Type B pancreatic cell (in vitro differentiated cells): ENCODE results near the gene KDM6B. TPM values are rescaled to one million over a fixed set of nuclear protein-coding genes. Genes with fewer than 3 reads are reported as not detected.

Experiments
- DNase-seq: peaks from one replicate; pipeline ENCODE4 v3.0.0; 2021; ENCODE audit warnings: mixed read lengths; ENCODE audit not compliant: unreplicated experiment; ENCODE audit errors: extremely low spot score
- H3K27ac Mint-ChIP-seq: 2 replicates; pipeline ENCODE4 v1.8.0; 2021; ENCODE audit warnings: mild to moderate bottlenecking, mixed read lengths
- H3K27me3 Mint-ChIP-seq: 2 replicates; pipeline ENCODE4 v1.8.0; 2021; ENCODE audit warnings: mixed read lengths
- H3K36me3 Mint-ChIP-seq: 2 replicates; pipeline ENCODE4 v1.8.0; 2021; ENCODE audit warnings: mixed read lengths
- H3K4me1 Mint-ChIP-seq: one replicate; pipeline ENCODE4 v1.8.0; 2021; ENCODE audit warnings: mixed read lengths; ENCODE audit not compliant: unreplicated experiment
- H3K4me3 Mint-ChIP-seq: 2 replicates; pipeline ENCODE4 v1.8.0; 2021; ENCODE audit warnings: mild to moderate bottlenecking, mixed read lengths
- H3K9me3 Mint-ChIP-seq: 2 replicates; pipeline ENCODE4 v1.8.0; 2021; ENCODE audit warnings: mixed read lengths
- CTCF ChIP-seq: fragments of 200-600 bp; sonication (generic); conservative IDR thresholded peaks from 2 replicates; pipeline ENCODE4 v1.5.0; 2021; ENCODE audit warnings: antibody characterized with exemption, mild to moderate bottlenecking
- total RNA-seq: library from RNA; stranded (reverse); gene quantifications from 2 replicates; pipeline ENCODE4 v1.2.1, GENCODE V29; 2021; ENCODE audit warnings: low replicate concordance

The KDM6B gene
- total RNA-seq, 1 donor from 2014 or later = 69.1 TPM

GRCh38 chr17:7846765-7847661 is 13.0 kb downstream of the KDM6B start:
- no peak for TF ChIP-seq CTCF
- Mint-ChIP-seq H3K9me3 (no peaks in the 10 kb centered on the region), H3K36me3 (peaks cover 5% of the 10 kb centered on the region), H3K27me3 (no peaks in the 10 kb centered on the region), H3K4me1 (peaks cover 5% of the 10 kb centered on the region), H3K4me3 (no peak overlapping the region), H3K27ac (no peak overlapping the region)
- no peak for DNase-seq

- Mint-ChIP-seq H3K27me3 (no peaks in the 10 kb centered on the region), H3K4me3 (no peak overlapping the region), H3K27ac (no peak overlapping the region), H3K36me3 (peaks cover 5% of the 10 kb centered on the region), H3K4me1 (peaks cover 5% of the 10 kb centered on the region), H3K9me3 (no peaks in the 10 kb centered on the region)
- DNase-seq = no peak
- no peak for TF ChIP-seq CTCF
Measured at GRCh38 chr17:7848131-7848579, 14.1 kb downstream of the KDM6B start.

DNA sequence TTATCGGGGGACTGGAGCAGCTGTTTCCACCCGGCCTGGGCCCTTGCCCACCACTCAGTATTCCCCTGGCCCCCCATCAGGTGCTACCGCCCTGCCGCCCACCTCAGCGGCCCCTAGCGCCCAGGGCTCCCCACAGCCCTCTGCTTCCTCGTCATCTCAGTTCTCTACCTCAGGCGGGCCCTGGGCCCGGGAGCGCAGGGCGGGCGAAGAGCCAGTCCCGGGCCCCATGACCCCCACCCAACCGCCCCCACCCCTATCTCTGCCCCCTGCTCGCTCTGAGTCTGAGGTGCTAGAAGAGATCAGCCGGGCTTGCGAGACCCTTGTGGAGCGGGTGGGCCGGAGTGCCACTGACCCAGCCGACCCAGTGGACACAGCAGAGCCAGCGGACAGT is 14.7 kb downstream of the KDM6B start:
- no peak overlapping the region for H3K4me3 Mint-ChIP-seq
- peaks cover 6% of the 10 kb centered on the region for H3K4me1 Mint-ChIP-seq
- DNase-seq = no peak
- H3K36me3 Mint-ChIP-seq = peaks cover 5% of the 10 kb centered on the region
- H3K27me3 Mint-ChIP-seq = no peaks in the 10 kb centered on the region
- H3K27ac Mint-ChIP-seq = no peak overlapping the region
- H3K9me3 Mint-ChIP-seq = no peaks in the 10 kb centered on the region
- no peak for TF ChIP-seq CTCF

DNA sequence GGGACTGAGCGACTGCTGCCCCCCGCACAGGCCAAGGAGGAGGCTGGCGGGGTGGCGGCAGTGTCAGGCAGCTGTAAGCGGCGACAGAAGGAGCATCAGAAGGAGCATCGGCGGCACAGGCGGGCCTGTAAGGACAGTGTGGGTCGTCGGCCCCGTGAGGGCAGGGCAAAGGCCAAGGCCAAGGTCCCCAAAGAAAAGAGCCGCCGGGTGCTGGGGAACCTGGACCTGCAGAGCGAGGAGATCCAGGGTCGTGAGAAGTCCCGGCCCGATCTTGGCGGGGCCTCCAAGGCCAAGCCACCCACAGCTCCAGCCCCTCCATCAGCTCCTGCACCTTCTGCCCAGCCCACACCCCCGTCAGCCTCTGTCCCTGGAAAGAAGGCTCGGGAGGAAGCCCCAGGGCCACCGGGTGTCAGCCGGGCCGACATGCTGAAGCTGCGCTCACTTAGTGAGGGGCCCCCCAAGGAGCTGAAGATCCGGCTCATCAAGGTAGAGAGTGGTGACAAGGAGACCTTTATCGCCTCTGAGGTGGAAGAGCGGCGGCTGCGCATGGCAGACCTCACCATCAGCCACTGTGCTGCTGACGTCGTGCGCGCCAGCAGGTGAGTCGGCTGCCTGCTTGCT is 15.2 kb downstream of the KDM6B start:
- H3K27ac Mint-ChIP-seq = no peak overlapping the region
- no peak for TF ChIP-seq CTCF
- H3K4me1 Mint-ChIP-seq = peaks cover 10% of the 10 kb centered on the region
- no peaks in the 10 kb centered on the region for H3K9me3 Mint-ChIP-seq
- H3K36me3 Mint-ChIP-seq = peaks cover 5% of the 10 kb centered on the region
- DNase-seq = no peak
- no peaks in the 10 kb centered on the region for H3K27me3 Mint-ChIP-seq
- no peak overlapping the region for H3K4me3 Mint-ChIP-seq

- peaks cover 5% of the 10 kb centered on the region for H3K36me3 Mint-ChIP-seq
- TF ChIP-seq CTCF = no peak
- peaks cover 10% of the 10 kb centered on the region for H3K4me1 Mint-ChIP-seq
- no peaks in the 10 kb centered on the region for H3K27me3 Mint-ChIP-seq
- H3K4me3 Mint-ChIP-seq = no peak overlapping the region
- H3K9me3 Mint-ChIP-seq = no peaks in the 10 kb centered on the region
- no peak for DNase-seq
- no peak overlapping the region for H3K27ac Mint-ChIP-seq
Measured at GRCh38 chr17:7849751-7850504, 15.9 kb downstream of the KDM6B start.
